Breast epithelium (tissue), 4 donors: ENCODE measurements around the gene HOXB2. TPM values are rescaled to one million over a fixed set of nuclear protein-coding genes. Genes with fewer than 3 reads are reported as not detected.
"Not testable (repeated sequence)": the region's sequence is repeated elsewhere in the genome, so short reads cannot be mapped to it uniquely, and the experiment has no call there.

ENCODE experiments used
- DNase-seq, 2 donors: peaks; one replicate each; pipeline ENCODE4 v3.0.0-alpha.2; 2019; ENCODE audit warnings: low spot score in 2 of 2
- H3K27ac ChIP-seq, 2 donors: fragments of 200-600 bp; sonication (generic) in 1 of 2; one replicate each; pipeline ENCODE4 v1.5.1; 2016 to 2019; ENCODE audit warnings: mild to moderate bottlenecking in 1 of 2
- H3K27me3 ChIP-seq, 2 donors: fragments of 200-600 bp; sonication (generic) in 1 of 2; one replicate each; pipeline versions ENCODE4 v1.5.1 to v1.6.0; 2017 to 2019; ENCODE audit warnings: control low read depth in 1 of 2, mild to moderate bottlenecking in 1 of 2
- H3K36me3 ChIP-seq: fragments of 200-600 bp; one replicate; pipeline ENCODE4 v1.5.1; 2019
- H3K4me1 ChIP-seq, 2 donors: fragments of 200-600 bp; sonication (generic); one replicate each; pipeline ENCODE4 v1.5.1; 2016 to 2019; ENCODE audit warnings: control low read depth in 1 of 2
- H3K4me3 ChIP-seq, 3 donors: fragments of 200-600 bp; sonication (generic); 1 replicate in 2 of 3; 2 replicates in 1 of 3; pipeline ENCODE4 v1.5.1; 2016 to 2019; ENCODE audit warnings: mild to moderate bottlenecking in 3 of 3, moderate library complexity in 2 of 3
- H3K9me3 ChIP-seq, 2 donors: fragments of 200-600 bp; sonication (generic) in 1 of 2; one replicate each; pipeline ENCODE4 v1.5.1; 2016 to 2019; ENCODE audit warnings: control low read depth in 1 of 2
- POLR2A ChIP-seq: fragments of 450-650 bp; IDR thresholded peaks from one replicate; pipeline ENCODE4 v1.6.1; 2016; ENCODE audit warnings: antibody characterized with exemption, mild to moderate bottlenecking, moderate library complexity
- POLR2AphosphoS5 ChIP-seq, 3 donors: sonication (generic); formaldehyde crosslinking; IDR thresholded peaks; one replicate each; pipeline ENCODE4 v1.6.1; 2017; ENCODE audit warnings: antibody characterized with exemption in 3 of 3
- intact Hi-C: fragments of 100-400 bp; cut with DNase I; formaldehyde crosslinking; loops from one replicate; pipeline ENCODE4 v1.15.1; 2023; ENCODE audit warnings: low total_unique reads
- total RNA-seq, 3 donors: library from RNA; depleted of rRNA; stranded (reverse); fragments of >200 nt; gene quantifications; one replicate each; pipeline ENCODE4 v1.1.0, GENCODE V29; 2016
- TF ChIP-seq, protein P1 (sequence below), 3 donors: fragments of 450-650 bp; IDR thresholded peaks; one replicate each; pipeline ENCODE4 v1.5.1; 2016 to 2017; ENCODE audit warnings: antibody characterized with exemption in 3 of 3, mild to moderate bottlenecking in 3 of 3, moderate library complexity in 3 of 3

The HOXB2 gene
- total RNA-seq, 3 donors from 2014 or later: 13.6 to 36.4 (median 19.6) TPM

DNA sequence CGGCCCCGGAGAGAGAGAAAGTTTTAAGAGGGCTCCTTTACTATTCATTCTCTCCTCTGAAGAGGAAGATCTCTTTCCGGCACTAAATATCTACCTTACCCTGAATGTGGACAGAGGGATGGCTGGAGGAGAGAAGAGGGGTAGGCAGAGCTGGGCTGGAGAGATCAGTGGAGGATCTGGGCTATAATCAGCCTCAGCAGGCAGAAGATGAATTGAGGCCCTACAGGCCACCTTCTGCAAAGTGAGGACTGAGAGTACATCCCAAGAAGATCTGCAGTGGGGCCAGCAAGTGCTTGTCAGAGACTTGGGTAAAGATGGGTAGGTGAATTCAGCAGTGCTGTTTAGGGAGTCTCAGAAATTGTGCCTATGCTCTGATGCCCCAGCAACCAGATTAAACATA lies 7.6 kb downstream of the HOXB2 start:
- Histone ChIP-seq H3K4me3 (no peak overlapping the region), H3K4me1 (no peaks in the 10 kb centered on the region)
- intact Hi-C loops: no loop called here

GRCh38 chr17:48535793-48536559 lies 8.9 kb downstream of the HOXB2 start:
- H3K27ac ChIP-seq, H3K36me3 ChIP-seq, H3K9me3 ChIP-seq, H3K4me3 ChIP-seq, H3K4me1 ChIP-seq, DNase-seq, H3K27me3 ChIP-seq, intact Hi-C loops: not testable (repeated sequence)

More for the DNA sequence above, 7.6 kb downstream of the HOXB2 start:
- no peak for DNase-seq
- no peaks in the 10 kb centered on the region for H3K9me3 ChIP-seq
- H3K27ac ChIP-seq: no peak overlapping the region
- H3K36me3 ChIP-seq: no peaks in the 10 kb centered on the region
- TF ChIP-seq POLR2A: no peak
- TF ChIP-seq POLR2AphosphoS5 (IDR thresholded peaks at IDR 0.05): no peak
- TF ChIP-seq, protein P1, sequence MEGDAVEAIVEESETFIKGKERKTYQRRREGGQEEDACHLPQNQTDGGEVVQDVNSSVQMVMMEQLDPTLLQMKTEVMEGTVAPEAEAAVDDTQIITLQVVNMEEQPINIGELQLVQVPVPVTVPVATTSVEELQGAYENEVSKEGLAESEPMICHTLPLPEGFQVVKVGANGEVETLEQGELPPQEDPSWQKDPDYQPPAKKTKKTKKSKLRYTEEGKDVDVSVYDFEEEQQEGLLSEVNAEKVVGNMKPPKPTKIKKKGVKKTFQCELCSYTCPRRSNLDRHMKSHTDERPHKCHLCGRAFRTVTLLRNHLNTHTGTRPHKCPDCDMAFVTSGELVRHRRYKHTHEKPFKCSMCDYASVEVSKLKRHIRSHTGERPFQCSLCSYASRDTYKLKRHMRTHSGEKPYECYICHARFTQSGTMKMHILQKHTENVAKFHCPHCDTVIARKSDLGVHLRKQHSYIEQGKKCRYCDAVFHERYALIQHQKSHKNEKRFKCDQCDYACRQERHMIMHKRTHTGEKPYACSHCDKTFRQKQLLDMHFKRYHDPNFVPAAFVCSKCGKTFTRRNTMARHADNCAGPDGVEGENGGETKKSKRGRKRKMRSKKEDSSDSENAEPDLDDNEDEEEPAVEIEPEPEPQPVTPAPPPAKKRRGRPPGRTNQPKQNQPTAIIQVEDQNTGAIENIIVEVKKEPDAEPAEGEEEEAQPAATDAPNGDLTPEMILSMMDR (IDR thresholded peaks at IDR 0.05): no peak
- peaks cover 0 to 7% of the 10 kb centered on the region in 2 donors for H3K27me3 ChIP-seq

GRCh38 chr17:48532261-48532660 lies 12.6 kb downstream of the HOXB2 start:
- intact Hi-C loops: no loop called here
- H3K36me3 ChIP-seq: no peaks in the 10 kb centered on the region
- no peaks in the 10 kb centered on the region for H3K4me1 ChIP-seq
- H3K27ac ChIP-seq: no peak overlapping the region
- H3K4me3 ChIP-seq: no peak overlapping the region
- no peaks in the 10 kb centered on the region for H3K9me3 ChIP-seq
- no peaks in the 10 kb centered on the region for H3K27me3 ChIP-seq
- no peak for TF ChIP-seq POLR2A
- TF ChIP-seq, protein P1 (IDR thresholded peaks at IDR 0.05): no peak
- TF ChIP-seq POLR2AphosphoS5 (IDR thresholded peaks at IDR 0.05): no peak
- DNase-seq: no peak

- no peak within 1 kb of the TSS for H3K27ac ChIP-seq
- DNase-seq: no peak
- intact Hi-C loops: no loop called here
- TF ChIP-seq POLR2AphosphoS5 (IDR thresholded peaks at IDR 0.05): no peak
- no peaks in the 10 kb centered on the region for H3K36me3 ChIP-seq
- peaks cover 0 to 7% of the 10 kb centered on the region in 2 donors for H3K27me3 ChIP-seq
- no peaks in the 10 kb centered on the region for H3K4me1 ChIP-seq
- no peak within 1 kb of the TSS for H3K4me3 ChIP-seq
- no peaks in the 10 kb centered on the region for H3K9me3 ChIP-seq
These were observed 14.0 kb downstream of the HOXB2 start, which contains the start of gene HOXB1 for GRCh38 chr17:48530887-48531272. TSS of gene HOXB1 (minus strand) at chr17:48531011. CDS start at chr17:48530904, 107 bp downstream.

DNA sequence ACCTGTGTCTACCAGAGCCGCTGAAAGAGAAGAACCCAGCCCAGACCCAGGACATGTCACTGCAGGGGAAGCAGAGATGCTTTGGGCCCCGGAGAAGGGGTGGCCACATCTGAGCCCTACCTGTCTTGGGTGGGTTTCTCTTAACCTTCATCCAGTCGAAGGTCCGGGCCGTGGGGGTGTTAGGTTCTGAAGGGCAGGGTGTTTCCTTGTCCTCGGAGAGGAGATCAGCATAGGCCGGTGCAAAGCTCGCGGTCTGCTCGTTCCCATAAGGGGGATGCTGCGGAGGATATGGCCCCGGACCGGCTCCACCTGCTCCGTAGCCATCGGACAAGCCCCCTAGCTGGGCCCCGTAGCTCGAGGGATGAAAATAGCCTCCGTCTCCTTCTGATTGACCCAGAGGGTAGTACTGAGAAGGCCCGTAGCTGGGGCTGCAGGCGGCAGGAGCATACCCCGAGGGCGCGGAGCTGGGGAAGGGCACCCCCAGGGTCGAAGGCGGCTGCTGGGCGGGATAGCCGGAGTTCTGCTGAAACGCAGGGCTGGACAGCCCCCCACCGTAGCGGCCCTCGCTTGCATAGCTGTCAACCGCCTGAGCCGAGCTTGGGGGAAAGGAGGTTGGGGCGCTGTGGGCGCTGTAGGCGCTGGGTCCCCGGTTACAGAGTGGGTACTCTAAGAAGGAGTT lies 14.6 kb downstream of the HOXB2 start:
- Histone ChIP-seq H3K4me1 (no peaks in the 10 kb centered on the region), H3K36me3 (no peaks in the 10 kb centered on the region), H3K4me3 (no peak overlapping the region), H3K27ac (no peak overlapping the region), H3K9me3 (no peaks in the 10 kb centered on the region), H3K27me3 (peaks cover 0 to 8% of the 10 kb centered on the region in 2 donors)
- intact Hi-C loops: no loop called here
- no peak for DNase-seq
- TF ChIP-seq, protein P1 (IDR thresholded peaks at IDR 0.05): no peak
- TF ChIP-seq POLR2A (no peak), POLR2AphosphoS5 (IDR thresholded peaks at IDR 0.05) (no peak)

DNA sequence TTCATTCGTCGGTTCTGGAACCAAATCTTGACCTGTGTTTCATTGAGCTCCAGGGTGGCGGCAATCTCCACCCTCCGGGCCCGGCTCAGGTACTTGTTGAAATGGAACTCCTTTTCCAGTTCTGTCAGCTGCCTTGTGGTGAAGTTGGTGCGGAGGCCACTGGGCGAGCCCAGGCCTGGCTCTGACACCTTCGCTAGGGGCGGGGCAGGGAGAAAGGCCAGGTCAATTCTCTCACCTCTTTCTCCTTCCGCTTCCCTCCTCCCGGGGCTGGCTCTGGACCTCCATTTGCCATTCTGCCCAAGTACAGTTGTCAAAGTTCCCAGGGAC lies 15.3 kb downstream of the HOXB2 start:
- peaks cover 0 to 8% of the 10 kb centered on the region in 2 donors for H3K27me3 ChIP-seq
- H3K4me1 ChIP-seq: no peaks in the 10 kb centered on the region
- no peak for TF ChIP-seq POLR2AphosphoS5 (IDR thresholded peaks at IDR 0.05)
- TF ChIP-seq POLR2A: no peak
- TF ChIP-seq, protein P1 (IDR thresholded peaks at IDR 0.05): no peak
- DNase-seq: no peak
- H3K36me3 ChIP-seq: no peaks in the 10 kb centered on the region
- H3K4me3 ChIP-seq: no peak overlapping the region
- no peaks in the 10 kb centered on the region for H3K9me3 ChIP-seq
- H3K27ac ChIP-seq: no peak overlapping the region
- intact Hi-C loops: no loop called here
